Measurements from ENCODE around the gene ATG10. TPM values are rescaled to one million over a fixed set of nuclear protein-coding genes. Genes with fewer than 3 reads are reported as not detected.

ATG10 gene
- total and polyA plus RNA-seq, 2 experiments from 2014 or later = 12.5 to 17.7 TPM

DNA sequence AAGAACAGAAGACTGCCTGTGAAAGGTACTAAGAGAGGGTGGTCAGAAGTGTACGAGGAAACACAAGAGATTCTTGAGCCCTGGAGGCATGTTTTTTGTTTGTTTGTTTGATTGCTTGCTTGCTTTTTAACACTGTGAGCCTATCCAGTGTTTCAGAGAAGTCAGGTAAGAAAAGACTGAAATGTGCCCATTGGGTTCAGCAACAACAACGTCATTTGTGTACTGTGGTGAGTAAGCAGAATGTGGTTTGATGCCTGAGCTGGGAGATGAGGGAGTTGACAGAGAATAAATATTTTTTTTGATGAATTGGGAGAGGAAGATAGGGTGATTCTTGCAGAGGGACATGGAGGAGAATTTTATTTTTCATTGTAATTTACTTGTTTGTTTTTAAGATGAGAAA, 233.2 kb downstream of the ATG10 start (continued):
- TF ChIP-seq, protein P1, sequence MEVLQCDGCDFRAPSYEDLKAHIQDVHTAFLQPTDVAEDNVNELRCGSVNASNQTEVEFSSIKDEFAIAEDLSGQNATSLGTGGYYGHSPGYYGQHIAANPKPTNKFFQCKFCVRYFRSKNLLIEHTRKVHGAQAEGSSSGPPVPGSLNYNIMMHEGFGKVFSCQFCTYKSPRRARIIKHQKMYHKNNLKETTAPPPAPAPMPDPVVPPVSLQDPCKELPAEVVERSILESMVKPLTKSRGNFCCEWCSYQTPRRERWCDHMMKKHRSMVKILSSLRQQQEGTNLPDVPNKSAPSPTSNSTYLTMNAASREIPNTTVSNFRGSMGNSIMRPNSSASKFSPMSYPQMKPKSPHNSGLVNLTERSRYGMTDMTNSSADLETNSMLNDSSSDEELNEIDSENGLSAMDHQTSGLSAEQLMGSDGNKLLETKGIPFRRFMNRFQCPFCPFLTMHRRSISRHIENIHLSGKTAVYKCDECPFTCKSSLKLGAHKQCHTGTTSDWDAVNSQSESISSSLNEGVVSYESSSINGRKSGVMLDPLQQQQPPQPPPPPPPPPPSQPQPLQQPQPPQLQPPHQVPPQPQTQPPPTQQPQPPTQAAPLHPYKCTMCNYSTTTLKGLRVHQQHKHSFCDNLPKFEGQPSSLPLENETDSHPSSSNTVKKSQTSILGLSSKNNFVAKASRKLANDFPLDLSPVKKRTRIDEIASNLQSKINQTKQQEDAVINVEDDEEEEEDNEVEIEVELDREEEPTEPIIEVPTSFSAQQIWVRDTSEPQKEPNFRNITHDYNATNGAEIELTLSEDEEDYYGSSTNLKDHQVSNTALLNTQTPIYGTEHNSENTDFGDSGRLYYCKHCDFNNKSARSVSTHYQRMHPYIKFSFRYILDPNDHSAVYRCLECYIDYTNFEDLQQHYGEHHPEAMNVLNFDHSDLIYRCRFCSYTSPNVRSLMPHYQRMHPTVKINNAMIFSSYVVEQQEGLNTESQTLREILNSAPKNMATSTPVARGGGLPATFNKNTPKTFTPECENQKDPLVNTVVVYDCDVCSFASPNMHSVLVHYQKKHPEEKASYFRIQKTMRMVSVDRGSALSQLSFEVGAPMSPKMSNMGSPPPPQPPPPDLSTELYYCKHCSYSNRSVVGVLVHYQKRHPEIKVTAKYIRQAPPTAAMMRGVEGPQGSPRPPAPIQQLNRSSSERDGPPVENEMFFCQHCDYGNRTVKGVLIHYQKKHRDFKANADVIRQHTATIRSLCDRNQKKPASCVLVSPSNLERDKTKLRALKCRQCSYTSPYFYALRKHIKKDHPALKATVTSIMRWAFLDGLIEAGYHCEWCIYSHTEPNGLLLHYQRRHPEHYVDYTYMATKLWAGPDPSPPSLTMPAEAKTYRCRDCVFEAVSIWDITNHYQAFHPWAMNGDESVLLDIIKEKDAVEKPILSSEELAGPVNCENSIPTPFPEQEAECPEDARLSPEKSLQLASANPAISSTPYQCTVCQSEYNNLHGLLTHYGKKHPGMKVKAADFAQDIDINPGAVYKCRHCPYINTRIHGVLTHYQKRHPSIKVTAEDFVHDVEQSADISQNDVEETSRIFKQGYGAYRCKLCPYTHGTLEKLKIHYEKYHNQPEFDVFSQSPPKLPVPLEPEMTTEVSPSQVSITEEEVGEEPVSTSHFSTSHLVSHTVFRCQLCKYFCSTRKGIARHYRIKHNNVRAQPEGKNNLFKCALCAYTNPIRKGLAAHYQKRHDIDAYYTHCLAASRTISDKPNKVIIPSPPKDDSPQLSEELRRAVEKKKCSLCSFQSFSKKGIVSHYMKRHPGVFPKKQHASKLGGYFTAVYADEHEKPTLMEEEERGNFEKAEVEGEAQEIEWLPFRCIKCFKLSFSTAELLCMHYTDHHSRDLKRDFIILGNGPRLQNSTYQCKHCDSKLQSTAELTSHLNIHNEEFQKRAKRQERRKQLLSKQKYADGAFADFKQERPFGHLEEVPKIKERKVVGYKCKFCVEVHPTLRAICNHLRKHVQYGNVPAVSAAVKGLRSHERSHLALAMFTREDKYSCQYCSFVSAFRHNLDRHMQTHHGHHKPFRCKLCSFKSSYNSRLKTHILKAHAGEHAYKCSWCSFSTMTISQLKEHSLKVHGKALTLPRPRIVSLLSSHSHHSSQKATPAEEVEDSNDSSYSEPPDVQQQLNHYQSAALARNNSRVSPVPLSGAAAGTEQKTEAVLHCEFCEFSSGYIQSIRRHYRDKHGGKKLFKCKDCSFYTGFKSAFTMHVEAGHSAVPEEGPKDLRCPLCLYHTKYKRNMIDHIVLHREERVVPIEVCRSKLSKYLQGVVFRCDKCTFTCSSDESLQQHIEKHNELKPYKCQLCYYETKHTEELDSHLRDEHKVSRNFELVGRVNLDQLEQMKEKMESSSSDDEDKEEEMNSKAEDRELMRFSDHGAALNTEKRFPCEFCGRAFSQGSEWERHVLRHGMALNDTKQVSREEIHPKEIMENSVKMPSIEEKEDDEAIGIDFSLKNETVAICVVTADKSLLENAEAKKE (CRISPR knock-in tag; IDR thresholded peaks at IDR 0.05) = no peak

DNA sequence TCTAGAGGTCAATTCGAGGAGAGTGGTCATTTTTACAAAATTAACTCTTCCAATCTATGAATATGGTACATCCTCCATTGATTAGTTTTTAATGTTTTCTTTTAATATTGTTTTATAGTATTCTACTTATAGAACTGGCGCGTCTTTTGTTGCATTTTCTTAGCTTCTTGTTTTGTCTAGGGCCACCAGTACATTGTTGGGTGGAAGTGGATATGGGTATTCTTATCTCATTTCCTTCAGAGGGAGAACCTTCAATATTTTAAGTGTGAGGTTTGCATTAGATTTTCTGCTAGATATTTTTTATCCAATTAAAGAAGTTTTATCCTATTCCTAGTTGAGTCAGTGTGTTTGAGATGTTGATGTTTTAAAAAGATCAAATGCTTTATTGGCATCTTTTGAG, 236.5 kb downstream of the ATG10 start:
- Histone ChIP-seq H4K20me1 (replicated peaks; ENCODE audit: insufficient read depth) (no peaks in the 10 kb centered on the region), H3K4me3 (no peak overlapping the region), H3K27me3 (ENCODE audit: insufficient read depth) (no peaks in the 10 kb centered on the region), H3K9me2 (ENCODE audit: insufficient read depth) (peaks cover 11% of the 10 kb centered on the region), H3K4me2 (no peak overlapping the region), H3K27ac (ENCODE audit: low read depth) (no peak overlapping the region), H3K79me2 (replicated peaks; ENCODE audit: insufficient read depth) (no peaks in the 10 kb centered on the region), H3K36me3 (ENCODE audit: insufficient read depth) (no peaks in the 10 kb centered on the region), H2AFZ (no peak overlapping the region), H3K4me1 (ENCODE audit: insufficient read depth) (no peaks in the 10 kb centered on the region), H3F3A (replicated peaks; ENCODE audit: low read depth) (no peaks in the 10 kb centered on the region)
- no peak overlapping the region for H3K27ac Mint-ChIP-seq
- H3K27me3 Mint-ChIP-seq (ENCODE audit: insufficient read depth, low read depth, poor library complexity) = no peaks in the 10 kb centered on the region
- H3K9me3 Mint-ChIP-seq = no peaks in the 10 kb centered on the region
- no peak for TF ChIP-seq ZNF331 (CRISPR knock-in tag; IDR thresholded peaks at IDR 0.05; ENCODE audit: low read depth)
- TF ChIP-seq POLR2AphosphoS5 (IDR thresholded peaks at IDR 0.05; ENCODE audit: low read depth) = no peak
- TF ChIP-seq, protein P1 (CRISPR knock-in tag; IDR thresholded peaks at IDR 0.05) = no peak
- TF ChIP-seq, protein P2, sequence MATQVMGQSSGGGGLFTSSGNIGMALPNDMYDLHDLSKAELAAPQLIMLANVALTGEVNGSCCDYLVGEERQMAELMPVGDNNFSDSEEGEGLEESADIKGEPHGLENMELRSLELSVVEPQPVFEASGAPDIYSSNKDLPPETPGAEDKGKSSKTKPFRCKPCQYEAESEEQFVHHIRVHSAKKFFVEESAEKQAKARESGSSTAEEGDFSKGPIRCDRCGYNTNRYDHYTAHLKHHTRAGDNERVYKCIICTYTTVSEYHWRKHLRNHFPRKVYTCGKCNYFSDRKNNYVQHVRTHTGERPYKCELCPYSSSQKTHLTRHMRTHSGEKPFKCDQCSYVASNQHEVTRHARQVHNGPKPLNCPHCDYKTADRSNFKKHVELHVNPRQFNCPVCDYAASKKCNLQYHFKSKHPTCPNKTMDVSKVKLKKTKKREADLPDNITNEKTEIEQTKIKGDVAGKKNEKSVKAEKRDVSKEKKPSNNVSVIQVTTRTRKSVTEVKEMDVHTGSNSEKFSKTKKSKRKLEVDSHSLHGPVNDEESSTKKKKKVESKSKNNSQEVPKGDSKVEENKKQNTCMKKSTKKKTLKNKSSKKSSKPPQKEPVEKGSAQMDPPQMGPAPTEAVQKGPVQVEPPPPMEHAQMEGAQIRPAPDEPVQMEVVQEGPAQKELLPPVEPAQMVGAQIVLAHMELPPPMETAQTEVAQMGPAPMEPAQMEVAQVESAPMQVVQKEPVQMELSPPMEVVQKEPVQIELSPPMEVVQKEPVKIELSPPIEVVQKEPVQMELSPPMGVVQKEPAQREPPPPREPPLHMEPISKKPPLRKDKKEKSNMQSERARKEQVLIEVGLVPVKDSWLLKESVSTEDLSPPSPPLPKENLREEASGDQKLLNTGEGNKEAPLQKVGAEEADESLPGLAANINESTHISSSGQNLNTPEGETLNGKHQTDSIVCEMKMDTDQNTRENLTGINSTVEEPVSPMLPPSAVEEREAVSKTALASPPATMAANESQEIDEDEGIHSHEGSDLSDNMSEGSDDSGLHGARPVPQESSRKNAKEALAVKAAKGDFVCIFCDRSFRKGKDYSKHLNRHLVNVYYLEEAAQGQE (IDR thresholded peaks at IDR 0.05; ENCODE audit: unreplicated experiment) = no peak
- no peak for TF ChIP-seq ZNF114 (CRISPR knock-in tag; IDR thresholded peaks at IDR 0.05)
- TF ChIP-seq NANOG (IDR thresholded peaks at IDR 0.05; ENCODE audit: borderline replicate concordance) = no peak
- H3K4me1 Mint-ChIP-seq = no peaks in the 10 kb centered on the region
- no peaks in the 10 kb centered on the region for H3K36me3 Mint-ChIP-seq (ENCODE audit: low read depth)
- no peak overlapping the region for H3K4me3 Mint-ChIP-seq
- DNase-seq (ENCODE audit: low spot score) (no peak), ATAC-seq (no peak)
